DOHH2 (cell line): Measurements from ENCODE around the gene PIAS2.

Experiments
- H3F3A ChIP-seq: fragments of 200-600 bp; sonication (generic), shearing (Covaris generic); 2 replicates; pipeline ENCODE4 v1.6.0; 2016; ENCODE audit warnings: antibody characterized with exemption, mild to moderate bottlenecking; ENCODE audit not compliant: control insufficient read depth, insufficient read depth
- H3K27ac ChIP-seq: fragments of 200-600 bp; sonication (generic); 2 replicates; pipeline ENCODE4 v1.5.1; 2014; ENCODE audit warnings: low read depth, mild to moderate bottlenecking, low read length, moderate library complexity
- H3K27me3 ChIP-seq: fragments of 200-600 bp; sonication (generic); 2 replicates; pipeline ENCODE4 v1.6.1; 2014; ENCODE audit warnings: mild to moderate bottlenecking, low read length, mixed read lengths; ENCODE audit not compliant: control insufficient read depth
- H3K36me3 ChIP-seq: fragments of 200-600 bp; sonication (generic); 2 replicates; pipeline ENCODE4 v1.6.1; 2014; ENCODE audit warnings: mild to moderate bottlenecking, low read length, moderate library complexity, mixed read lengths; ENCODE audit not compliant: control insufficient read depth
- H3K4me1 ChIP-seq: fragments of 200-600 bp; sonication (generic); 2 replicates; pipeline ENCODE4 v1.6.1; 2014; ENCODE audit warnings: mild to moderate bottlenecking, low read length, mixed read lengths; ENCODE audit not compliant: control insufficient read depth
- H3K4me2 ChIP-seq: fragments of 200-600 bp; sonication (generic); 2 replicates; pipeline ENCODE4 v1.6.0; 2014; ENCODE audit warnings: mild to moderate bottlenecking, low read length, moderate library complexity
- H3K4me3 ChIP-seq: fragments of 200-600 bp; sonication (generic); 2 replicates; pipeline ENCODE4 v1.5.1; 2014; ENCODE audit warnings: mild to moderate bottlenecking, low read length, mixed read lengths
- H3K79me2 ChIP-seq: fragments of 200-600 bp; sonication (generic); 2 replicates; pipeline ENCODE4 v1.6.1; 2014; ENCODE audit warnings: mild to moderate bottlenecking, low read length, mixed read lengths; ENCODE audit not compliant: control insufficient read depth
- H3K9me2 ChIP-seq: fragments of 200-600 bp; sonication (generic); replicated peaks from 2 replicates; pipeline ENCODE4 v1.6.1; 2014; ENCODE audit warnings: mild to moderate bottlenecking, low read length, mixed read lengths; ENCODE audit not compliant: control insufficient read depth
- H3K9me3 ChIP-seq: fragments of 200-600 bp; sonication (generic); 2 replicates; pipeline ENCODE4 v1.6.1; 2014; ENCODE audit warnings: antibody characterized with exemption, low read length, mixed read lengths; ENCODE audit not compliant: control insufficient read depth, insufficient read depth
- H4K20me1 ChIP-seq: fragments of 200-600 bp; sonication (generic); 2 replicates; pipeline ENCODE4 v1.6.0; 2014; ENCODE audit warnings: low read depth, mild to moderate bottlenecking, antibody characterized with exemption, low read length, moderate library complexity; ENCODE audit not compliant: control insufficient read depth, insufficient read depth
- EZH2phosphoT487 ChIP-seq: fragments of 200-600 bp; sonication (generic); IDR thresholded peaks from 2 replicates; pipeline ENCODE4 v1.6.1; 2017; ENCODE audit warnings: borderline replicate concordance, mild to moderate bottlenecking, antibody characterized with exemption, low read length, moderate library complexity, mixed read lengths
- TF ChIP-seq, protein P1 (sequence below): fragments of 200-600 bp; sonication (generic); IDR thresholded peaks from one replicate; pipeline ENCODE4 v1.5.1; 2014; ENCODE audit warnings: antibody characterized with exemption, mild to moderate bottlenecking, low read depth, low read length; ENCODE audit not compliant: poor library complexity, severe bottlenecking

PIAS2 gene

DNA sequence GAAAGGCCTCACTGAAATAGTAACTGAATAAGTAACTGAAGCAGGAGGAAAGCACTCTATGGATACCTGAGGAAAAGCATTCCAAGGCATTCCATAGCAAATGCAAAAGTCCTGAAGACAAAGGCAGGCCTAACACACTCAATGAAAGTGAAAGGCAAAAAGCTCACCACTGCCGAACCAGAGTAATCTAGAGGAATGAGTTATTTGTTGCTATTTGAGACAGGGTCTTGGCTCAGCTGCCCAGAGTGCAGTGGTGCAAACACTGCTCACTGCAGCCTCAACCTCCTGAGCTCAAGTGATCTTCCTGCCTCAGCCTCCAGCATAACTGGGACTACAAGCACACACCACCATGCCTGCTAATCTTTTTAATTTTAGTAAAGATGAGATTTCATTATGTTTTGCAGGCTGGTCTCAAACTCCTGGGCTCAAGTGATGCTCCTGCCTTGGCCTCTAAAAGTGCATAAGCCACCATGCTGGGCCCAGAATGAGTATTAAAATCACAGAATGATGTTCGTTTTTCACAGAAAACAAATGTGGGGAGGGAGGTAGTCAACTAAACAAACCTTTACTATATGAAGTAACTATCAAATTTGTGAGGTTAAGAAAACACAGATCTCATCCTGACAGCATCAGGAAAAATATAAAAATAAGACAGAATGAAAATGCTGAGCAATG lies 17.9 kb downstream of the PIAS2 start:
- Histone ChIP-seq H3K4me3 (no peak overlapping the region), H3K79me2 (peaks cover 95% of the 10 kb centered on the region), H3K4me2 (no peak overlapping the region), H3K27me3 (no peaks in the 10 kb centered on the region), H3K9me3 (no peaks in the 10 kb centered on the region), H4K20me1 (no peaks in the 10 kb centered on the region), H3K9me2 (no peaks in the 10 kb centered on the region), H3K36me3 (no peaks in the 10 kb centered on the region), H3K4me1 (peaks cover 15% of the 10 kb centered on the region), H3K27ac (no peak overlapping the region), H3F3A (no peaks in the 10 kb centered on the region)
- TF ChIP-seq, protein P1, sequence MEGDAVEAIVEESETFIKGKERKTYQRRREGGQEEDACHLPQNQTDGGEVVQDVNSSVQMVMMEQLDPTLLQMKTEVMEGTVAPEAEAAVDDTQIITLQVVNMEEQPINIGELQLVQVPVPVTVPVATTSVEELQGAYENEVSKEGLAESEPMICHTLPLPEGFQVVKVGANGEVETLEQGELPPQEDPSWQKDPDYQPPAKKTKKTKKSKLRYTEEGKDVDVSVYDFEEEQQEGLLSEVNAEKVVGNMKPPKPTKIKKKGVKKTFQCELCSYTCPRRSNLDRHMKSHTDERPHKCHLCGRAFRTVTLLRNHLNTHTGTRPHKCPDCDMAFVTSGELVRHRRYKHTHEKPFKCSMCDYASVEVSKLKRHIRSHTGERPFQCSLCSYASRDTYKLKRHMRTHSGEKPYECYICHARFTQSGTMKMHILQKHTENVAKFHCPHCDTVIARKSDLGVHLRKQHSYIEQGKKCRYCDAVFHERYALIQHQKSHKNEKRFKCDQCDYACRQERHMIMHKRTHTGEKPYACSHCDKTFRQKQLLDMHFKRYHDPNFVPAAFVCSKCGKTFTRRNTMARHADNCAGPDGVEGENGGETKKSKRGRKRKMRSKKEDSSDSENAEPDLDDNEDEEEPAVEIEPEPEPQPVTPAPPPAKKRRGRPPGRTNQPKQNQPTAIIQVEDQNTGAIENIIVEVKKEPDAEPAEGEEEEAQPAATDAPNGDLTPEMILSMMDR: no peak
- TF ChIP-seq EZH2phosphoT487: no peak

DNA sequence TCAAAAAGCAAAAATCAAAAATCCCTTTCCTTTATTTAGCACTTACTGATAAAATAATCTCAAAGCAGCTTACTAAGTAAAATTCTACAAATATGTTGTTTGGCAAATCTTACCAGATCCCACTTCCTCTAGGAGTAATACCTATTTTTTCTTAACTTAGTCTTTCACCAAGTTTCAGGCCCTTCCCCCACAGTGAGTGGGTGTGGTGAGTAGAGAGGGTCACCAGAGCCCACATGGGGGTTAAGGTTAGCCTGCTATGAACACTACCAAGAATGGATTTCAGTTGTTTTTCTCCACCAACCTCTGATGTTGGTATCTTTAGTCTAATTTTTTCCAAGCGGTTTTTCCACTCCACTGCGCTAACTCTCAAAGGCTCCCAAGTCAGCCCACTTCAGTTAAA lies 23.2 kb downstream of the PIAS2 start:
- Histone ChIP-seq H3K36me3 (peaks cover 19% of the 10 kb centered on the region), H3K27me3 (no peaks in the 10 kb centered on the region), H3F3A (no peaks in the 10 kb centered on the region), H3K79me2 (peaks cover 94% of the 10 kb centered on the region), H3K4me2 (no peak overlapping the region), H4K20me1 (no peaks in the 10 kb centered on the region), H3K9me2 (no peaks in the 10 kb centered on the region), H3K4me3 (no peak overlapping the region), H3K4me1 (peaks cover 29% of the 10 kb centered on the region), H3K27ac (no peak overlapping the region), H3K9me3 (peaks cover 10% of the 10 kb centered on the region)
- TF ChIP-seq EZH2phosphoT487: no peak
- TF ChIP-seq, protein P1: no peak

DNA sequence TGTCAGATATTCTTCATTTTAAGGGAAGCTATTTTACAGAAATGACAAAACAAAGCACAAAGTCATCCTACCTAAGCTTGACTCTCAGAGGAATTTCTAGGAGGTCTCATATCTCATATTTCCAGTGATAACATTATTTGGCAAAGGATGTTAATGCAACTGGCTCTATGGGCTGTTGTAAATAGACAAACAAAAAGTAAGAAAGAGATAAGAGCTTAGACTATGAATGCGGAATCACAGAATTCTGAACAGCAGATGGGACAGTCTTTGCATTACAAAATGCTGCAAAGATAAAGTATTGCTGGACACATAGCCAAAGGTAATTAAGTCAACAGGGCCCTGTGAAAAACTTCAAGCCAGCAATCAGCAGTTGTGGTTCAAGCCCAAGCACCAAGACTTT lies 23.9 kb downstream of the PIAS2 start:
- no peak overlapping the region for H3K27ac ChIP-seq
- H3K27me3 ChIP-seq: no peaks in the 10 kb centered on the region
- H3K4me3 ChIP-seq: no peak overlapping the region
- TF ChIP-seq, protein P1: no peak
- no peak for TF ChIP-seq EZH2phosphoT487
- peaks cover 18% of the 10 kb centered on the region for H3K9me3 ChIP-seq
- H3K9me2 ChIP-seq: no peaks in the 10 kb centered on the region
- peaks cover 29% of the 10 kb centered on the region for H3K4me1 ChIP-seq
- peaks cover 95% of the 10 kb centered on the region for H3K79me2 ChIP-seq
- no peaks in the 10 kb centered on the region for H4K20me1 ChIP-seq
- no peak overlapping the region for H3K4me2 ChIP-seq
- peaks cover 26% of the 10 kb centered on the region for H3K36me3 ChIP-seq
- H3F3A ChIP-seq: no peaks in the 10 kb centered on the region
